Stomach (tissue), 9 donors: ENCODE results near the gene NTRK3. TPM values are rescaled to one million over a fixed set of nuclear protein-coding genes. Genes with fewer than 3 reads are reported as not detected.

ENCODE experiments used
- DNase-seq, 2 donors: peaks; one replicate each; pipeline versions ENCODE4 v3.0.0 to v3.0.0-alpha.2; 2013 to 2019
- H3K27ac ChIP-seq, 5 donors: fragments of 200-600 bp in 4 of 5; sonication (generic) in 4 of 5; one replicate each; pipeline ENCODE4 v1.5.1; 2013 to 2019; ENCODE audit warnings: mild to moderate bottlenecking in 1 of 5, moderate library complexity in 1 of 5
- H3K27me3 ChIP-seq, 3 donors: fragments of 200-600 bp; sonication (generic); one replicate each; pipeline ENCODE4 v1.5.1; 2017 to 2019; ENCODE audit warnings: mixed run types in 1 of 3
- H3K36me3 ChIP-seq, 4 donors: fragments of 200-600 bp; sonication (generic); 1 replicate in 3 of 4; 2 replicates in 1 of 4; pipeline ENCODE4 v1.5.1; 2016 to 2019
- H3K4me1 ChIP-seq, 4 donors: fragments of 200-600 bp; sonication (generic); one replicate each; pipeline ENCODE4 v1.5.1; 2016 to 2019
- H3K4me3 ChIP-seq, 4 donors: fragments of 200-600 bp; sonication (generic) in 3 of 4; one replicate each; pipeline ENCODE4 v1.5.1; 2016 to 2019; ENCODE audit warnings: mild to moderate bottlenecking in 1 of 4
- H3K9me3 ChIP-seq, 4 donors: fragments of 200-600 bp; sonication (generic); one replicate each; pipeline ENCODE4 v1.5.1; 2016 to 2019
- EP300 ChIP-seq: sonication (generic); formaldehyde crosslinking; IDR thresholded peaks from one replicate; pipeline ENCODE4 v1.6.1; 2017; ENCODE audit warnings: antibody characterized with exemption
- POLR2A ChIP-seq, 4 donors: fragments of 450-650 bp; IDR thresholded peaks; one replicate each; pipeline ENCODE4 v1.6.1; 2016; ENCODE audit warnings: antibody characterized with exemption in 4 of 4, control low read depth in 2 of 4, mild to moderate bottlenecking in 1 of 4, moderate library complexity in 1 of 4
- POLR2AphosphoS5 ChIP-seq, 3 donors: sonication (generic); formaldehyde crosslinking; IDR thresholded peaks; one replicate each; pipeline ENCODE4 v1.6.1; 2016; ENCODE audit warnings: antibody characterized with exemption in 3 of 3
- WGBS, 5 donors: extraction: QIAGEN DNeasy Blood & Tissue Kit in 3 of 5; methylation state at CpG; one replicate each; pipeline versions ENCODE4 v1.1.5 to v1.1.7; 2013 to 2018; 5-methylcytosine and 5-hydroxymethylcytosine counted together
- intact Hi-C: fragments of 100-400 bp; cut with DNase I; formaldehyde crosslinking; loops from one replicate; pipeline ENCODE4 v1.15.1; 2023; ENCODE audit warnings: low total_unique reads
- polyA plus RNA-seq, 3 donors: library from polyadenylated mRNA; stranded (reverse); fragments of 200-250 nt; gene quantifications; one replicate each; pipeline ENCODE4 v1.2.3, GENCODE V29; 2013
- total RNA-seq, 5 donors: library from RNA; depleted of rRNA; stranded (reverse); fragments of >200 nt; gene quantifications; one replicate each; pipeline versions ENCODE4 v1.1.0 to v1.2.3, GENCODE V29; 2014 to 2016
- TF ChIP-seq, protein P1 (sequence below), 7 experiments: fragments of 450-650 bp in 4 of 7; fragments of 200-600 bp in 3 of 7; sonication (generic) in 3 of 7; IDR thresholded peaks; one replicate each; pipeline ENCODE4 v1.5.1; 2016 to 2019; ENCODE audit warnings: antibody characterized with exemption in 7 of 7, control low read depth in 2 of 7, mild to moderate bottlenecking in 1 of 7
- donor health status: healthy with polysubstance abuse.
- donor health status: Bipolar disorder and iron deficiency.
- donor health status: healthy.

Gene NTRK3
- total and polyA plus RNA-seq, 8 donors, result under 0.01 to 18.2 (median 1.0) TPM; not detected in 1

DNA sequence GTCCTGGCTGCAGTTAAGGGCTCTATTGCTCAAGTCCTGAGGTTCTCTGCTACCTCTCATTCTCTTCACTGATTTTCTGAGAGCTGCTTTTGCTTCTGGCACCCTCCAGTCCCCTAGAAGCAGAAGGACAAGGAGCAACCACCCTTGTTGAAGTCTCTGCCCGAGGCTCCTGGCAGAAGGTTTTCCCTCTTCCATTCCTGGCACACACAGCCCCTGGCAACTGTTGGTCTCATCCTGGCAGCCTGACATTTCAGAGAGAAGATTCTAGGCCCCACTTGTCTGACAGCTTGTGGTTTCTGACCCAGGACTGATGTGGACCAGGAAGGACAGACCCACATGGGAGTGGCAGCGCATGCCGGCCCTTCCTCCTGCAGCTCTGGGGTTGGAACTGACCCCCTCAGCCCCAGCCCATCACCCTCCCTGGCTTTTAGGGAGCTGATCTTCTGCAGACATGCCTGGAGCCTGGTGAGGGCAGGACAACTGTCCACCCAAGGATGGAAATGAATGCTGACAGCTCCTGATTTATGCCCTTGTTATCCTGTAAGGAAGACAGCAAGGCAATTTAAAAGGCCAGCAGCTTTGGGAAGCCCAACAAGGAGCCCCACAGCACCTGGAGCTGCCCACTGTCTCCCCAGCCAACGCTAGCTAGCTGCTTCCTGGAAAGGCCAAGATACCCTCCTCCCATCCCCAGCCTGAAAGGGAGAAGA lies 13.0 kb upstream of the NTRK3 start:
- H3K4me1 ChIP-seq, result no peaks in the 10 kb centered on the region
- H3K36me3 ChIP-seq, result no peaks in the 10 kb centered on the region
- H3K27me3 ChIP-seq, result peaks cover 0 to 41% (median under 1%) of the 10 kb centered on the region in 3 donors
- no peak for DNase-seq
- TF ChIP-seq POLR2A (IDR thresholded peaks at IDR 0.05) (no peak), EP300 (no peak), POLR2AphosphoS5 (IDR thresholded peaks at IDR 0.05) (no peak)
- TF ChIP-seq, protein P1, sequence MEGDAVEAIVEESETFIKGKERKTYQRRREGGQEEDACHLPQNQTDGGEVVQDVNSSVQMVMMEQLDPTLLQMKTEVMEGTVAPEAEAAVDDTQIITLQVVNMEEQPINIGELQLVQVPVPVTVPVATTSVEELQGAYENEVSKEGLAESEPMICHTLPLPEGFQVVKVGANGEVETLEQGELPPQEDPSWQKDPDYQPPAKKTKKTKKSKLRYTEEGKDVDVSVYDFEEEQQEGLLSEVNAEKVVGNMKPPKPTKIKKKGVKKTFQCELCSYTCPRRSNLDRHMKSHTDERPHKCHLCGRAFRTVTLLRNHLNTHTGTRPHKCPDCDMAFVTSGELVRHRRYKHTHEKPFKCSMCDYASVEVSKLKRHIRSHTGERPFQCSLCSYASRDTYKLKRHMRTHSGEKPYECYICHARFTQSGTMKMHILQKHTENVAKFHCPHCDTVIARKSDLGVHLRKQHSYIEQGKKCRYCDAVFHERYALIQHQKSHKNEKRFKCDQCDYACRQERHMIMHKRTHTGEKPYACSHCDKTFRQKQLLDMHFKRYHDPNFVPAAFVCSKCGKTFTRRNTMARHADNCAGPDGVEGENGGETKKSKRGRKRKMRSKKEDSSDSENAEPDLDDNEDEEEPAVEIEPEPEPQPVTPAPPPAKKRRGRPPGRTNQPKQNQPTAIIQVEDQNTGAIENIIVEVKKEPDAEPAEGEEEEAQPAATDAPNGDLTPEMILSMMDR (IDR thresholded peaks at IDR 0.05), result no peak
- H3K4me3 ChIP-seq, result no peak overlapping the region
- intact Hi-C loops, result no loop called here
- no peaks in the 10 kb centered on the region for H3K9me3 ChIP-seq
- no peak overlapping the region for H3K27ac ChIP-seq
- WGBS, 5 donors, result 53 to 71% (median 68%) methylated on average over 4 of the region's 4 CpGs

DNA sequence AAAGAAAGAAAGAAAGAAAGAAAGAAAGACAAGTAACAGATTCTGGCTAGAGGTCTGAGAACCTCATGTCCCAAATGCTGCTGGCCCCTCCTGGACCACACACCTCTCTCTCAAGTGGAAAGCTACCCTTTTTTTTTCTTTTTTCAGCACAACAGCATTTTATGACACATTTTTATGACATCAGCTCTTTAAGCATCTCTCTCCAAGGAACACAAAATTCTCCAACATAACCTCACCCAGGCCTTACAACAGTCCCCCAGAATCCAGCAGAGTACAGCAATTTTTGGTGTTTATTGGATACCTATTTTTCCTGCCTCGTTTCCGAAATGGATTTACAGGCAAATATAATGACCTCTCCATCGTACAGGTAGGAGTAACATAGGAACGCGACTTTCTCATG lies 11.2 kb upstream of the NTRK3 start:
- Histone ChIP-seq H3K4me3 (no peak overlapping the region), H3K4me1 (no peaks in the 10 kb centered on the region), H3K27me3 (peaks cover 0 to 51% (median 0%) of the 10 kb centered on the region in 3 donors), H3K27ac (no peak overlapping the region), H3K9me3 (no peaks in the 10 kb centered on the region), H3K36me3 (no peaks in the 10 kb centered on the region)
- DNase-seq, result no peak
- no peak for TF ChIP-seq EP300
- TF ChIP-seq POLR2AphosphoS5 (IDR thresholded peaks at IDR 0.05), result no peak
- no peak for TF ChIP-seq POLR2A (IDR thresholded peaks at IDR 0.05)
- TF ChIP-seq, protein P1 (IDR thresholded peaks at IDR 0.05), result no peak
- 77 to 83% (median 80%) methylated on average over 5 of the region's 5 CpGs for WGBS, 5 donors
- intact Hi-C loops, result no loop called here

DNA sequence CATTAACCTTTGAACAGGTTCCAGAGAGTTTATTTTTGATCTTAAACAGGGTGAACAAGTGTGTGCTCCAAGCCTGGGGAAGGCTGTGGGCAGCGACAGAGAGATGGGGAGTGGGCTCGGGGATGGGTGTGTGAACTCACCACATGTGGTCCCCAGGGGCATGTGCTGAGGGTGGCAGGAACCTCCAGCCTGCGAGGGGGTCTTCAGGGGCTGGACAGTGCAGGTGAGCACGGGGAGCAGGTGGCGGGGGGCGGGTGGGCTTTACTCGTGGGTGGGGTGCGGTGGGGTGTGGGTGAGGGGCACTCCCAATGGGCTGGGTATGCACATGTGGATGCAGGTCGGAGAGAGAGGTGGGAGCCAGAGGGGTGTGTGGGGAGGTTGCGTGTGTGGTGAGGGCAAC lies 9.6 kb upstream of the NTRK3 start:
- intact Hi-C loops, result no loop called here
- no peak for DNase-seq
- H3K36me3 ChIP-seq, result no peaks in the 10 kb centered on the region
- H3K4me1 ChIP-seq, result no peaks in the 10 kb centered on the region
- H3K27me3 ChIP-seq, result peaks cover 0 to 63% (median 10%) of the 10 kb centered on the region in 3 donors
- no peak overlapping the region for H3K27ac ChIP-seq
- TF ChIP-seq POLR2AphosphoS5 (IDR thresholded peaks at IDR 0.05), result no peak
- TF ChIP-seq, protein P1 (IDR thresholded peaks at IDR 0.05), result no peak
- no peaks in the 10 kb centered on the region for H3K9me3 ChIP-seq
- 77 to 85% (median 83%) methylated on average over 7 to 10 of the region's 10 CpGs for WGBS, 5 donors
- H3K4me3 ChIP-seq, result no peak overlapping the region

DNA sequence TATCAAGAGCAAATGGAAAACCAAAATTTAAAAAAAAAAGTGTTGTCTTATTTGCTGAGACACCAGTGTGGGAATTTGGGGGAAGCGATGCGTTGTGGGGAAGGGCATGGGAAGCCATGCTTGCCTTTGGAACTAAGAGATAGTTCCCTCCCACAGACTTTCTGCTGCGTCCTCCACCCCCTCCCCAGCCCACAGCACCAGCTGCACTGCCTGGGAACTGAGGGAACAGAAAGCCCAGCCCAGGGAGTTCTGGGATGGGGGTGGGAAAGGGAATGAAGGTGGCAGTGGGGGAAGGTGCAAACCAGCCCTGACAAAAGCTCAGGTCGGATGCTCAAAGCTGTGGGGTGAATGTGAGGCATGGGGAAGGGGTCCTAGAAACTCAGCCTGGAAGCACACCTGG lies 8.1 kb upstream of the NTRK3 start:
- no peak overlapping the region for H3K4me3 ChIP-seq
- intact Hi-C loops, result no loop called here
- no peak overlapping the region for H3K27ac ChIP-seq
- DNase-seq, result no peak
- 62 to 69% (median 65%) methylated on average over 4 of the region's 4 CpGs for WGBS, 5 donors
- peaks cover 0 to 58% (median 10%) of the 10 kb centered on the region in 3 donors for H3K27me3 ChIP-seq
- no peaks in the 10 kb centered on the region for H3K9me3 ChIP-seq
- no peaks in the 10 kb centered on the region for H3K36me3 ChIP-seq
- TF ChIP-seq POLR2A (IDR thresholded peaks at IDR 0.05) (no peak), POLR2AphosphoS5 (IDR thresholded peaks at IDR 0.05) (no peak), EP300 (no peak)
- TF ChIP-seq, protein P1 (IDR thresholded peaks at IDR 0.05), result no peak
- H3K4me1 ChIP-seq, result no peaks in the 10 kb centered on the region
